Endothelial cell of umbilical vein (primary cell): Measurements from ENCODE around the gene NCR2. TPM values are rescaled to one million over a fixed set of nuclear protein-coding genes. Genes with fewer than 3 reads are reported as not detected.

ENCODE experiments used
- Bru-seq: library from RNA; stranded (reverse); fragments of 400-500 nt; gene quantifications from one replicate; lab custom pipeline; 2021; lab: Mats Ljungman, UMichigan
- BruChase-seq, 2 experiments: library from RNA; stranded (reverse); fragments of 400-500 nt; gene quantifications; one replicate each; lab custom pipeline; 2021; lab: Mats Ljungman, UMichigan
- BruUV-seq: library from RNA; stranded (reverse); fragments of 400-500 nt; replicated peaks from 2 replicates; lab custom pipeline; 2021; lab: Mats Ljungman, UMichigan
- CTCF ChIA-PET: fragments of 300-600, 350-600 bp; sonication (Branson Sonifier 250); formaldehyde crosslinking; loops from one replicate; lab custom pipeline; 2021; ENCODE audit warnings: antibody characterized with exemption, inconsistent platforms; lab: Charles Lee
- POLR2A ChIA-PET: fragments of 300-600, 350-600 bp; sonication (Branson Sonifier 250); formaldehyde crosslinking; loops from one replicate; lab custom pipeline; 2021; ENCODE audit warnings: antibody characterized with exemption, inconsistent platforms; lab: Charles Lee
- DNase-seq: peaks from one replicate; pipeline ENCODE4 v3.0.0-alpha.2; 2011; ENCODE audit warnings: low read depth, low spot score
- FAIRE-seq: peaks from 2 replicates; lab custom pipeline; 2011; peaks lifted over from hg19 to GRCh38; lab: Jason Lieb, UNC
- H2AFZ ChIP-seq: 2 replicates; pipeline ENCODE4 v1.6.0; 2012; ENCODE audit warnings: low read depth, low read length, control low read depth, inconsistent platforms
- H3K27ac ChIP-seq: 2 replicates; pipeline ENCODE4 v1.5.1; 2011; ENCODE audit warnings: low read depth, mild to moderate bottlenecking, control low read depth, low read length, moderate library complexity; ENCODE audit not compliant: insufficient read depth
- H3K27me3 ChIP-seq, 2 experiments: 2 replicates each; pipeline versions ENCODE4 v1.6.0 to v1.6.1; 2011; ENCODE audit warnings: low read length in 2 of 2, mixed read lengths in 1 of 2; ENCODE audit not compliant: control insufficient read depth in 2 of 2, insufficient read depth in 2 of 2
- H3K36me3 ChIP-seq, 2 experiments: 2 replicates in 1 of 2; 3 replicates in 1 of 2; pipeline ENCODE4 v1.5.1; 2011; ENCODE audit warnings: low read length in 2 of 2, mild to moderate bottlenecking in 1 of 2, moderate library complexity in 1 of 2; ENCODE audit not compliant: control insufficient read depth in 2 of 2, insufficient read depth in 2 of 2; ENCODE audit errors: extremely low read depth in 1 of 2
- H3K4me1 ChIP-seq: 3 replicates; pipeline ENCODE4 v1.5.1; 2011; ENCODE audit warnings: mild to moderate bottlenecking, low read length; ENCODE audit not compliant: control insufficient read depth, insufficient read depth; ENCODE audit errors: extremely low read depth
- H3K4me2 ChIP-seq: 2 replicates; pipeline ENCODE4 v1.6.1; 2011; ENCODE audit warnings: low read length, control low read depth, mixed read lengths; ENCODE audit not compliant: insufficient read depth
- H3K4me3 ChIP-seq, 3 experiments: fragments of 200-600 bp in 1 of 3; sonication (generic), shearing (Covaris generic) in 1 of 3; replicated peaks in 1 of 3; 2 replicates each; pipeline ENCODE4 v1.5.1; 2011 to 2016; ENCODE audit warnings: control low read depth in 3 of 3, low read length in 3 of 3, mild to moderate bottlenecking in 2 of 3, inconsistent platforms in 1 of 3, low read depth in 1 of 3, moderate library complexity in 1 of 3; ENCODE audit not compliant: insufficient read depth in 1 of 3
- H3K79me2 ChIP-seq: 2 replicates; pipeline ENCODE4 v1.6.0; 2012; ENCODE audit warnings: low read length, inconsistent platforms; ENCODE audit not compliant: control insufficient read depth, insufficient read depth
- H3K9ac ChIP-seq: replicated peaks from 2 replicates; pipeline ENCODE3; 2011; ENCODE audit warnings: low read length, control low read depth; ENCODE audit not compliant: insufficient read depth; ENCODE audit errors: extremely low read depth
- H3K9me1 ChIP-seq: replicated peaks from 3 replicates; pipeline ENCODE4 v1.6.0; 2011; ENCODE audit warnings: mild to moderate bottlenecking, low read length; ENCODE audit not compliant: control insufficient read depth, insufficient read depth; ENCODE audit errors: extremely low read depth
- H3K9me3 ChIP-seq: replicated peaks from 2 replicates; pipeline ENCODE4 v1.5.1; 2012; ENCODE audit warnings: low read length, inconsistent platforms; ENCODE audit not compliant: control insufficient read depth, insufficient read depth
- H4K20me1 ChIP-seq: replicated peaks from 2 replicates; pipeline ENCODE3; 2011; ENCODE audit warnings: mild to moderate bottlenecking, low read length; ENCODE audit not compliant: control insufficient read depth, insufficient read depth; ENCODE audit errors: extremely low read depth
- EZH2 ChIP-seq: IDR thresholded peaks from 2 replicates; pipeline ENCODE4 v1.6.1; 2012; ENCODE audit warnings: borderline replicate concordance, low read depth, mild to moderate bottlenecking, moderate library complexity, low read length, inconsistent platforms; ENCODE audit not compliant: severe bottlenecking
- FOS ChIP-seq: IDR thresholded peaks from 2 replicates; pipeline ENCODE4 v1.6.1; 2011; ENCODE audit warnings: mild to moderate bottlenecking, low read length, moderate library complexity, borderline replicate concordance; ENCODE audit not compliant: insufficient read depth
- GATA2 ChIP-seq: IDR thresholded peaks from 2 replicates; pipeline ENCODE4 v1.7.0; 2011; ENCODE audit warnings: low read depth, mild to moderate bottlenecking, moderate library complexity, mixed read lengths, low read length; ENCODE audit not compliant: insufficient read length, insufficient read depth
- JUN ChIP-seq: IDR thresholded peaks from 2 replicates; pipeline ENCODE4 v1.6.1; 2011; ENCODE audit warnings: borderline replicate concordance, low read depth; ENCODE audit not compliant: insufficient read length, insufficient read depth
- MYC ChIP-seq: IDR thresholded peaks from one replicate; pipeline ENCODE4 v1.6.1; 2011; ENCODE audit warnings: mild to moderate bottlenecking, low read depth, low read length
- POLR2A ChIP-seq: IDR thresholded peaks from 2 replicates; pipeline ENCODE4 v1.6.1; 2012; ENCODE audit warnings: low read depth, mild to moderate bottlenecking, control low read depth, low read length
- POLR2AphosphoS5 ChIP-seq: IDR thresholded peaks from 2 replicates; pipeline ENCODE4 v1.6.1; 2012; ENCODE audit warnings: low read depth, mild to moderate bottlenecking, control low read depth, low read length, moderate library complexity; ENCODE audit not compliant: insufficient read depth
- dilution Hi-C: fragments of 300-500 bp; cut with MboI; formaldehyde crosslinking; loops from one replicate; pipeline ENCODE4 v1.15.0; 2019; ENCODE audit warnings: low sequenced_read_pairs; ENCODE audit not compliant: extremely low pct_ligation_motif_present
- intact Hi-C: fragments of 100-400 bp; cut with micrococcal nuclease; formaldehyde crosslinking; loops from one replicate; pipeline ENCODE4 v1.10.0; 2022
- long read RNA-seq: library from polyadenylated mRNA; stranded (forward); transcript quantifications from one replicate; pipeline ENCODE4 v2.0.0, GENCODE V29; 2021
- polyA minus RNA-seq, 3 experiments: library from RNA; depleted of rRNA, polyadenylated mRNA; stranded (reverse); fragments of >200 nt; gene quantifications; 1 replicate in 1 of 3; 2 replicates in 2 of 3; pipeline ENCODE4 v1.2.3, GENCODE V29; 2011
- polyA plus RNA-seq, 4 experiments: library from polyadenylated mRNA; depleted of rRNA in 3 of 4; stranded (reverse) in 3 of 4; unstranded in 1 of 4; fragments of >200 nt; gene quantifications; 2 replicates each; pipeline versions ENCODE4 v1.2.1 to v1.2.3, GENCODE V29; 2011 to 2012; ENCODE audit warnings: missing spikeins in 1 of 4
- total RNA-seq: library from RNA; stranded (reverse); gene quantifications from 2 replicates; pipeline ENCODE4 v1.2.3, GENCODE V29; 2021
- TF ChIP-seq, protein P1 (sequence below): IDR thresholded peaks from 2 replicates; pipeline ENCODE4 v1.6.1; 2011; ENCODE audit not compliant: insufficient read depth, insufficient read length
- TF ChIP-seq, protein P2 (sequence below), 2 donors: IDR thresholded peaks; 1 replicate in 1 of 2; 2 replicates in 1 of 2; pipeline ENCODE4 v1.5.1; 2011; ENCODE audit warnings: low read length in 2 of 2, mild to moderate bottlenecking in 2 of 2, moderate library complexity in 2 of 2, control low read depth in 1 of 2, inconsistent platforms in 1 of 2, low read depth in 1 of 2; ENCODE audit not compliant: insufficient read depth in 1 of 2; ENCODE audit errors: extremely low read depth in 1 of 2

The NCR2 gene, protein sequence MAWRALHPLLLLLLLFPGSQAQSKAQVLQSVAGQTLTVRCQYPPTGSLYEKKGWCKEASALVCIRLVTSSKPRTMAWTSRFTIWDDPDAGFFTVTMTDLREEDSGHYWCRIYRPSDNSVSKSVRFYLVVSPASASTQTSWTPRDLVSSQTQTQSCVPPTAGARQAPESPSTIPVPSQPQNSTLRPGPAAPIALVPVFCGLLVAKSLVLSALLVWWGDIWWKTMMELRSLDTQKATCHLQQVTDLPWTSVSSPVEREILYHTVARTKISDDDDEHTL
- not detected in 2 replicates for total RNA-seq
- not detected in 2 replicates for polyA plus RNA-seq
- not detected in 2 replicates for polyA plus RNA-seq (2011; cell fraction: cytosol; rRNA removed)
- polyA plus RNA-seq (2011; cell fraction: nucleus; rRNA removed) = not detected in 2 replicates
- polyA plus RNA-seq (2012) = not detected in 2 replicates
- polyA minus RNA-seq = not detected in 2 replicates
- polyA minus RNA-seq (2011; cell fraction: cytosol; rRNA and poly(A)+ RNA removed) = not detected
- not detected in 2 replicates for polyA minus RNA-seq (2011; cell fraction: nucleus; rRNA and poly(A)+ RNA removed)
- Bru-seq, nascent RNA = not detected
- not detected for BruChase-seq, experiment 1, labeled RNA remaining after a 6-hour chase
- not detected for BruChase-seq, experiment 2, labeled RNA remaining after a 2-hour chase
- long read RNA-seq = 0 reads

DNA sequence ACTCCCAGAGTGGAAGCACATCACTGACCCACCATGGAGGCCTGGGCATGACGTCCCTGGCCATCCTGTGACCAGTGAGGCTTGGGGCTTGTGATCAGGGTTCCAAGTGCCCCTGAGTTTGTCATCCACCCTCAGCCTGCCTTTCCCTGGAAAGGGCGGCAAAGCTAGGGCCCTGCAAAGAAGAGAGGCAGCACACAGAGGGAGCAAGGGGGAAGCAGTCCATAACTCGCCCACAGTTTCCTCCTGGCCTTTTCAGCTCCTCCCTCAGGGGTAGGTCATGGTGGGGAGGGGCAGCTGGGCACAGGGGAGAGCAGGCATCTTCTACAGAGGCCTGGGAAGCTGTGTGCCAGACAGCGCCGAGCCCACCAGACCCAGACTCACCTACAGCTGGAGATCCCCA is at the start of gene NCR2:
Gene NCR2, plus strand, starts transcription at position 313 of the 400 bp plus-strand sequence. CDS start 269 bp downstream, outside the sequence.
- Histone ChIP-seq H2AFZ (no peak within 1 kb of the TSS), H3K9me1 (no peaks in the 10 kb centered on the region), H3K27ac (no peak within 1 kb of the TSS), H3K9me3 (no peaks in the 10 kb centered on the region), H3K4me2 (no peak within 1 kb of the TSS), H4K20me1 (no peaks in the 10 kb centered on the region), H3K36me3 (no peaks in the 10 kb centered on the region), H3K4me1 (no peaks in the 10 kb centered on the region), H3K79me2 (no peaks in the 10 kb centered on the region), H3K9ac (no peak within 1 kb of the TSS), H3K27me3 (peaks cover 0 to 6% of the 10 kb centered on the region in 2 experiments), H3K4me3 (no peak within 1 kb of the TSS)
- dilution Hi-C loops (no loop called here), intact Hi-C loops (no loop called here)
- ChIA-PET CTCF (interaction anchor here (1.1 to 3.1 kb wide), 2 partner anchors 28 to 143 kb away, joined by 3 to 22 read pairs; no protein-coding TSS in a partner anchor), POLR2A (no interaction called here)
- BruUV-seq = no TSS peak
- TF ChIP-seq MYC = no peak
- TF ChIP-seq, protein P1, sequence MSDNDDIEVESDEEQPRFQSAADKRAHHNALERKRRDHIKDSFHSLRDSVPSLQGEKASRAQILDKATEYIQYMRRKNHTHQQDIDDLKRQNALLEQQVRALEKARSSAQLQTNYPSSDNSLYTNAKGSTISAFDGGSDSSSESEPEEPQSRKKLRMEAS = no peak
- no peak for TF ChIP-seq FOS
- TF ChIP-seq GATA2 = no peak
- no peak for TF ChIP-seq POLR2A
- TF ChIP-seq EZH2 = no peak
- TF ChIP-seq POLR2AphosphoS5 = no peak
- TF ChIP-seq, protein P2, sequence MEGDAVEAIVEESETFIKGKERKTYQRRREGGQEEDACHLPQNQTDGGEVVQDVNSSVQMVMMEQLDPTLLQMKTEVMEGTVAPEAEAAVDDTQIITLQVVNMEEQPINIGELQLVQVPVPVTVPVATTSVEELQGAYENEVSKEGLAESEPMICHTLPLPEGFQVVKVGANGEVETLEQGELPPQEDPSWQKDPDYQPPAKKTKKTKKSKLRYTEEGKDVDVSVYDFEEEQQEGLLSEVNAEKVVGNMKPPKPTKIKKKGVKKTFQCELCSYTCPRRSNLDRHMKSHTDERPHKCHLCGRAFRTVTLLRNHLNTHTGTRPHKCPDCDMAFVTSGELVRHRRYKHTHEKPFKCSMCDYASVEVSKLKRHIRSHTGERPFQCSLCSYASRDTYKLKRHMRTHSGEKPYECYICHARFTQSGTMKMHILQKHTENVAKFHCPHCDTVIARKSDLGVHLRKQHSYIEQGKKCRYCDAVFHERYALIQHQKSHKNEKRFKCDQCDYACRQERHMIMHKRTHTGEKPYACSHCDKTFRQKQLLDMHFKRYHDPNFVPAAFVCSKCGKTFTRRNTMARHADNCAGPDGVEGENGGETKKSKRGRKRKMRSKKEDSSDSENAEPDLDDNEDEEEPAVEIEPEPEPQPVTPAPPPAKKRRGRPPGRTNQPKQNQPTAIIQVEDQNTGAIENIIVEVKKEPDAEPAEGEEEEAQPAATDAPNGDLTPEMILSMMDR (IDR thresholded peaks at IDR 0.05; ENCODE audit: extremely low read depth in 1 of 2, insufficient read depth in 1 of 2, low read depth in 1 of 2, low read length in 2 of 2) = no peak
- no peak for TF ChIP-seq JUN
- FAIRE-seq = no peak
- no peak for DNase-seq
